ENCODE measurements around the gene NDUFV3.
"Not testable (repeated sequence)": the region's sequence is repeated elsewhere in the genome, so short reads cannot be mapped to it uniquely, and the experiment has no call there.

The NDUFV3 gene

GRCh38 chr21:42931560-42932235 is 38.6 kb downstream of the NDUFV3 start:
- DNase-seq (ENCODE audit: low read depth) = no peak
- no peak for TF ChIP-seq CTCF (IDR thresholded peaks at IDR 0.05; ENCODE audit: low read depth, low read length, missing control alignments)
- H3K4me3 ChIP-seq (ENCODE audit: low read depth, low read length) = no peak overlapping the region

DNA sequence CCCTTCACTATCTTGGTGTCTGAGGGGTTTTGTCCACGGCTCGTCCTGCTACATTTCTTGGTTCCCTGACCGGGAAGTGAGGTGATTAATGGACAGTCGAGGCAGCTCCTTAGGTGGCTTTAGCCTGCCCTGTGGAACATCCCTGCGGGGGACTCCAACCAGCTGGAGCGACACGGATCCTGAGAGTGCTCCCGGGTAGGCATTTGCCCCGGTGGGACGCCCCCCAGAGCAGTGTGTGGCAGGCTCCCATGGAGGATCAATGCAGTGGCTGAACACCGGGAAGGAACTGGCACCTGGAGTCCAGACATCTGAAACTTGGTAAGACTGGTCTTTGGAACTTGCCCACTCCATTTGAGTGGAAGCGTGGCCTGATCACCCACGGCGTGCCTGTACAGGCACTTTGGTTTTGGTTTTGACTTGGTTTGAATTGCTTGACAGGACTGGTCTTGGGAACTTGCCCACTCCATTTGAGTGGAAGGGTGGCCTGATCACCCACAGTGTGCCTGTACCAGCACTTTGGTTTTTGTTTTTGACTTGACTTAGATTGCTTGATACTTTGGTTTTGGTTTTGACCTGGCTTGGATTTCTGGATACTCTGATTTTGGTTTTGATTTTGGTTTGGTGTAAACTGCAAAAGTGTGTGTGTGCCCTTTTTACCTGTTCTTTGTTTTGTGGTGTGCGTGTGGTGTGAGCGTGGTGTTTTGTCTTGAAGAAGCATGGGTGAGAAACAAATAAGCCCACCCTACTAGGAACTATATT is 39.4 kb downstream of the NDUFV3 start:
- DNase-seq (ENCODE audit: low read depth); H3K4me3 ChIP-seq (ENCODE audit: low read depth, low read length): not testable (repeated sequence)

GRCh38 chr21:42933137-42933970 is 40.2 kb downstream of the NDUFV3 start:
- DNase-seq (ENCODE audit: low read depth); H3K4me3 ChIP-seq (ENCODE audit: low read depth, low read length): not testable (repeated sequence)

- H3K4me3 ChIP-seq (ENCODE audit: low read depth, low read length); DNase-seq (ENCODE audit: low read depth): not testable (repeated sequence)
Observed at GRCh38 chr21:42933973-42934372, 40.9 kb downstream of the NDUFV3 start.

DNA sequence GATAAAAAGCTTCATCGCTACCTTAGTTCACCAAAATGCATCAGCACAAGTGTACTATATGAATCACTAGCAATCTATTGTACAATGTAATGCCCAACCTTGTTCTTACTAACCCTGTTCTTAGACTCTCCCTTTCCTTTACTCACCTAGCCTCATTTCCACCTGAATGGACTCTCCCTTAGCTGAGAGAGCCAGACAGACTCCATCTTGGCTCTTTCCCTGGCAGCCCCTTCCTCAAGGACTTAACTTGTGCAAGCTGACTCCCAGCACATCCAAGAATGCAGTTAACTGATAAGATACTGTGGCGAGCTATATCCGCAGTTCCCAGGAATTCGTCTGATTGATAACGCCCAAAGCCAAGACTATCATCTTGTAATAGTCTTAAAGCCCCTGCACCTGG is 43.3 kb downstream of the NDUFV3 start:
- not testable (repeated sequence) for H3K4me3 ChIP-seq (ENCODE audit: low read depth, low read length); DNase-seq (ENCODE audit: low read depth)

DNA sequence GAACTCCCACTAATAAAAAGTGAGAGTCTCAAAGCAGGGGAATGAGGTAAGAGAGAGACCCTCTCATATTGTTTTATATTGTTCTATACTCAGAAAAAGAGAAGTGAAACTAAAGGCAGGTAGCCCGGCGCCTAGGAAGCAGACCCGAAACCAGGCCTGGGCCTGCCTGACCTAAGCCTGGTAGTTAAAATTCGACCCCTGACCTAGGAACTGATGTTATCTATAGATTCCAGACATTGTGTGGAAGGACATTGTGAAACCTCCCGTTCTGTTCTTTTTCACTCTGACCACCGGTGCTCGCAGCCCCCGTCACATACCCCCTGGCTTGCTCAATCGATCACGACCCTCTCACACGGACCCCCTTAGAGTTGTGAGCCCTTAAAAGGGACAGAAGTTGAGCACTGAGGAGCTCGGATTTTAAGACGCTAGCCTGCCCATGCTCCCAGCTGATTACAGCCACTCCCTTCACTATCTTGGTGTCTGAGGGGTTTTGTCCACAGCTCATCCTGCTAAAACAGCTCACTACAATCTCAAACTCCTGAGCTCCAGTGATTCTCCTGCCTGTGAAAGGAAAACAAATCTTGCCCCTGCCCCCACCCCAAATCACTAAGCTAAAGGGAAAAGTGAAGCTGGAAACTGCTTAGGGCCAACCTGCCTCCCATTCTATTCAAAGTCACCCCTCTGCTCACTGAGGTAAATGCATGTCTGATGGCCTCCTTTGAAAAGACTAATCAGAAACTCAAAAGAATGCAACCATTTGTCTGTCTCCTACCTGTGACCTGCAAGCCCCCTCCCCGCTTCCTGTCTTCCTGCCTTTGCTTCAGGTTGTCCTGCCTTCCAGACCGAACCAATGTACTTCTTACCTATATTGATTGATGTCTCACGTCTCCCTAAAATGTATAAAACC is 44.2 kb downstream of the NDUFV3 start:
- H3K4me3 ChIP-seq (ENCODE audit: low read depth, low read length); DNase-seq (ENCODE audit: low read depth): not testable (repeated sequence)

- TF ChIP-seq CTCF (IDR thresholded peaks at IDR 0.05; ENCODE audit: low read depth, low read length, missing control alignments) = no peak
- no peak overlapping the region for H3K4me3 ChIP-seq (ENCODE audit: low read depth, low read length)
- DNase-seq (ENCODE audit: low read depth) = no peak
Observed at GRCh38 chr21:42937960-42938605, 45.0 kb downstream of the NDUFV3 start.

DNA sequence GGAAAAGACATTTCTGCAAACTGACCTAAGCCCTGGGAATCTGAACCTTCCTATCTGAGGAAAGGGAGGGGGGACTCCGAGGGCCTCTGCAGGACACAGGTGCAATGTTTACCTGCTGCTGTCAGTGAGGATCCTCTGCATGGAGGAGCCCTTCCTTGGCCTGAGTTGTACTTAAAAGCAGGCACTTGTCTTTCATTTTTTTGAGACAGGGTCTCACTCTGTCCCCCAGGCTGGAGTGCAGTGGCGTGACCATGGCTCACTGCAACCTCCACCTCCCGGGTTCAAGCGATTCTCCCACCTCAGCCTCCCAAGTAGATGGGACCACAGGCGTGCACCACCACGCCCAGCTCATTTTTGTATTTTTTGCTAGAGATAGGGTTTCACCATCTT is 45.5 kb downstream of the NDUFV3 start:
- not testable (repeated sequence) for DNase-seq (ENCODE audit: low read depth); H3K4me3 ChIP-seq (ENCODE audit: low read depth, low read length)

DNA sequence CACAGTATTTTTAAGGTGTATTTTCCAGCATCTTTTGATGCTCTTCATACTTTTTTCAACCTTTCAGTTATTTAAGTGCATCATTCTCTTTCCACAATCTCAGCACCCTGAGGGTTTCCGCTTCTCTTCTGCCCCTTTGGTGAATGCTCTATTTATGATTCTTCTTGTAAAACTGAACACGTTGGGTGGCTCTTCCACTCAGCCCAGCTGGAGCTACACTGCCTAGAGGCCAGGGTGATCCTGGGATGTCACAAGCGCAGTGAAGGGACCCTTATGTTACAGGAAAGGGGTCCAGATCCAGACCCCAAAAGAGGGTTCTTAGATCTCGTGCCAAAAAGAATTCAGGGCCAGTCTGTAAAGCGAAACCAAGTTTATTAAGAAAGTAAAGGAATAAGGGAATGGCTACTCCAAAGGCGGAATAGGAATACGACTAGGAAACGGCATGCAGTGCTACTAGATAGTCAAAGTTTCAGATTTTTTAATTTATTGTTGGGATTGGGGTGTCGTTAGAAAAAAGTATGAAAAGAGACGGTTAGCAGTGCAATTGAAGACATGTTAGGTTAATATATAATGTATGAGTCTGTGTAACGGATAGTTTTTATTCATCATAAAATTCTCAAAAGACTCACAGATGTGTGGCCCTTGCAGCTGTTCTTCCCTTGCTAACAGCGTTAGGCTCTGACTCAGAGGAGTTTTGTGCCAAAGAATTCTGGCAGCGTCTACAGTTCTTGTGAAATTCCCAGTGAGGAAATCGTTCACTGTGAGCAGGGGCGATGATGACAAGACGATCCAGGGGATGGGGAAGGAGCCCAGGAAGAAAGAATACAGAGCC is 46.7 kb downstream of the NDUFV3 start:
- no peak overlapping the region for H3K4me3 ChIP-seq (ENCODE audit: low read depth, low read length)
- no peak for TF ChIP-seq CTCF (IDR thresholded peaks at IDR 0.05; ENCODE audit: low read depth, low read length, missing control alignments)

More for the DNA sequence above, 46.7 kb downstream of the NDUFV3 start:
- DNase-seq (ENCODE audit: low read depth) = no peak

Measured in GM12864 (cell line).